ENCODE measurements around the gene PARP8. TPM values are rescaled to one million over a fixed set of nuclear protein-coding genes. Genes with fewer than 3 reads are reported as not detected.

Gene PARP8
- total and polyA plus RNA-seq, 2 of the 4 experiments (the other 2 are of a cell fraction), result 6.9 to 8.2 TPM

DNA sequence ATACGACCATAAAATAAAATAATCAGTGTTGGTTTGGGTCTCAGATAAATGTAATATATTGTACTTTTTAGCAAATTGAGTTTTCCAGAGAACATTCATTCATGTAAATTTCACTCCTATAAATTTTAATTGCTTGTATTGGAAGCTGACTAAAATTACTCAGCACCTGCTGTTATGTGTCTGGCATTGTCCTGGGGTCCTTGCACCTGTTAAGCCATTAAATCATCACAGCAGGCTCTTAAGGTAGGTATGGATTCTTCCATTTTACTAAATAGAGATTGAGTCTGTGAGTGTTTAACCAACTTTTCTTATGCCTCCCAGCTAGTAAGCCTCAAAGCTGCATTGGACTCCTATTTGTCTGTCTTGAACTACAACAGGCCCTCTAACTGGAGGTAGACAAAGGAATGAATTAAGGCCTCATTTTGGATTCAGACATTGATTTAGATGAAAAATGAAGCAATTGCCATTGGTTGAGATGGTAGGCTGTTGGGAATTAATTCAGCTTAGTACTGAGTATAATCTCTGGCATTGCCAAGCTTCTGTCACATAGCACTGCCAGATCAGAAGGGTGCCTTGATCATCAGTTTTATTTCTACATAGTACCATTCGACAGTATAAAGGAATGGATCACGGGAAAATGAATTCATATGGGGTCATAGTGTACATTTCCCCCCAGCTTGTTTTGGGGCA, 78.9 kb downstream of the PARP8 start:
- Histone ChIP-seq H3K18ac (ENCODE audit: low read depth, low read length) (no peak overlapping the region), H2BK15ac (ENCODE audit: low read depth, low read length) (no peak overlapping the region), H4K20me1 (ENCODE audit: insufficient read depth, low read length) (no peaks in the 10 kb centered on the region; the same call in 1 of the 2 replicates), H3K9me3 (ENCODE audit: control insufficient read depth, insufficient read depth, low read length) (no peaks in the 10 kb centered on the region), H3K4me1 (ENCODE audit: control insufficient read depth, insufficient read depth, low read length) (0 out of 2 replicates have a peak, but pooled peaks cover 2% of the 10 kb centered on the region), H2AFZ (replicated peaks; ENCODE audit: low read length, poor library complexity) (no peak overlapping the region), H2AK5ac (ENCODE audit: low read depth, low read length) (no peak overlapping the region), H3K4me2 (ENCODE audit: low read depth, low read length) (peak overlapping the region; percentile 95), H3K4ac (ENCODE audit: low read depth, low read length) (no peak overlapping the region), H3K79me1 (ENCODE audit: low read depth in 1 of 2, low read length in 2 of 2) (peaks cover 12 to 17% of the 10 kb centered on the region in 2 experiments), H3K9ac (ENCODE audit: low read depth, low read length) (no peak overlapping the region), H4K8ac (ENCODE audit: low read depth in 2 of 2, low read length in 2 of 2) (no peak overlapping the region), H3K27me3 (ENCODE audit: control insufficient read depth, insufficient read depth, low read length) (no peaks in the 10 kb centered on the region), H3K23ac (ENCODE audit: low read depth, low read length) (no peak overlapping the region), H2BK5ac (ENCODE audit: low read depth, low read length, poor library complexity, severe bottlenecking) (no peak overlapping the region), H4K91ac (ENCODE audit: insufficient read depth, low read depth, low read length) (no peak overlapping the region), H2BK20ac (ENCODE audit: low read depth, low read length) (no peak overlapping the region), H3K36me3 (ENCODE audit: control insufficient read depth, insufficient read depth, low read length) (no peaks in the 10 kb centered on the region), H3K27ac (ENCODE audit: insufficient read depth, low read length) (no peak overlapping the region), H3K9me1 (ENCODE audit: insufficient read depth, low read length) (no peaks in the 10 kb centered on the region), H4K5ac (ENCODE audit: low read depth, low read length) (no peak overlapping the region), H3K56ac (ENCODE audit: extremely low read depth, insufficient read depth, low read length) (no peak overlapping the region), H3K4me3 (ENCODE audit: insufficient read depth, low read depth, low read length) (no peak overlapping the region), H3K14ac (replicated peaks; ENCODE audit: low read depth, low read length) (no peak overlapping the region), H2BK120ac (ENCODE audit: low read depth, low read length) (no peak overlapping the region), H2AK9ac (replicated peaks; ENCODE audit: low read depth, low read length, poor library complexity) (no peak overlapping the region)
- no CpG with 5 or more reads among the region's 3 CpGs for WGBS, 2 experiments (ENCODE audit: extremely low coverage in 2 of 2, insufficient read length in 1 of 2)
- CTCF ChIA-PET, result interaction anchor here (0.6 kb wide), 1 partner anchor 23 kb away, joined by 5 read pairs; no protein-coding TSS in a partner anchor
- intact Hi-C loops (cut with micrococcal nuclease) (loop anchor here (2.0 kb wide), 1 partner anchor 79 kb away; the partner anchor contains the start of gene PARP8), dilution Hi-C loops (cut with HindIII; ENCODE audit: low sequenced_read_pairs, unreplicated experiment) (no loop called here), in situ Hi-C loops (cut with MboI; ENCODE audit: low sequenced_read_pairs) (no loop called here)
- BruUV-seq (replicated peaks), result no TSS peak
- POLR2A ChIA-PET (ENCODE audit: unreplicated experiment), result no interaction called here
- ATAC-seq (ENCODE audit: low read depth), result no peak
- TF ChIP-seq MXI1 (IDR thresholded peaks at IDR 0.05; ENCODE audit: borderline replicate concordance, low read depth, low read length) (no peak), NFE2L2 (IDR thresholded peaks at IDR 0.05; ENCODE audit: low read depth, low read length) (no peak), CEBPB (IDR thresholded peaks at IDR 0.05; ENCODE audit: low read depth, low read length) (no peak)
- no peak for DNase-seq

Measured in IMR-90 (cell line).